ENCODE measurements around the gene ADORA2A.

ADORA2A gene

DNA sequence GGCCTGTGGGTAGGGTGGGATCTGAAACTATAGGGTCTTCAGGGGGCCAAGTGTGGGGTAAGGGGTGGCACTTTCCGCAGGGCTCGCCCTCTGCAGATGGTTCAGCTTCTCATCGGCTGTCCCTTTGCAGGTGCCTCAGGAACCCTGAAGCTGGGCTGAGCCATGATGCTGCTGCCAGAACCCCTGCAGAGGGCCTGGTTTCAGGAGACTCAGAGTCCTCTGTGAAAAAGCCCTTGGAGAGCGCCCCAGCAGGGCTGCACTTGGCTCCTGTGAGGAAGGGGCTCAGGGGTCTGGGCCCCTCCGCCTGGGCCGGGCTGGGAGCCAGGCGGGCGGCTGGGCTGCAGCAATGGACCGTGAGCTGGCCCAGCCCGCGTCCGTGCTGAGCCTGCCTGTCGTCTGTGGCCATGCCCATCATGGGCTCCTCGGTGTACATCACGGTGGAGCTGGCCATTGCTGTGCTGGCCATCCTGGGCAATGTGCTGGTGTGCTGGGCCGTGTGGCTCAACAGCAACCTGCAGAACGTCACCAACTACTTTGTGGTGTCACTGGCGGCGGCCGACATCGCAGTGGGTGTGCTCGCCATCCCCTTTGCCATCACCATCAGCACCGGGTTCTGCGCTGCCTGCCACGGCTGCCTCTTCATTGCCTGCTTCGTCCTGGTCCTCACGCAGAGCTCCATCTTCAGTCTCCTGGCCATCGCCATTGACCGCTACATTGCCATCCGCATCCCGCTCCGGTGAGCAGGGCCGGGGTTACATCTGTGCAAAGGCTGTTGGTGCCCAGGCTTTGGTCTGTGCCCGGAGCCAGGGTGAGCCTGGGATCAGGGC is 5.8 kb downstream of the ADORA2A start:
- no peak for DNase-seq (ENCODE audit: low read depth)

DNA sequence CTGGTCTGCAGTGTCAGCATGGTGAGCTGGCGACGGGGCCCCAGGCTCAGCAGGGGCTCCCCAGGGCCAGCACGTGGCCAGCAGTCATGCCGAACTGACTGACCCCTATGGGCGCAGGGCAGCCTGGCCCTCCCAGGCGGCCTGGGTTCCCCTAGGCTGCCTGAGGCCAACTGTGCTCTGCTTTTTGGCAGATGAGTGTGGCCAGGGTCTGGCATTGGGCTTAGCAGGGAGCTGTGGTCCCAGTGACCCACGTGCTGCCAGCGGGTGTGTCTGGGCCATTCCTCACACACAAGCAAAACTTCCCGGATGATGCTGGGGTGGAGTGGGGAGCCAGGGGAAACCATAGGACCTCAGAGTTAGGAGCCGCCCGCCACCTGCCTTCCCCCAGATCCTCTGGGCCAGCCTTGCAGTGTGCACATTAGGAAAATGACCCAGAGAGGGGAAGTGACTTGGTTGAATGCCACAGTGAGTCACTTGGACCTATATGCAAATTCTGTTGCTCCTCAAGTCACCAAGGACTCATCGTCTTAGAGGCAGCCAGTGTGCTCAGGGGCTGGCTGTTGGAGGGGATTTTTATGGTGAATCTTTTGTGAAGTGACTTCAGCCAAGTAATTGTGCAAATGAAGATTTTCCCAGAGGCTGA is 6.5 kb downstream of the ADORA2A start:
- no peak for DNase-seq (ENCODE audit: low read depth)

DNA sequence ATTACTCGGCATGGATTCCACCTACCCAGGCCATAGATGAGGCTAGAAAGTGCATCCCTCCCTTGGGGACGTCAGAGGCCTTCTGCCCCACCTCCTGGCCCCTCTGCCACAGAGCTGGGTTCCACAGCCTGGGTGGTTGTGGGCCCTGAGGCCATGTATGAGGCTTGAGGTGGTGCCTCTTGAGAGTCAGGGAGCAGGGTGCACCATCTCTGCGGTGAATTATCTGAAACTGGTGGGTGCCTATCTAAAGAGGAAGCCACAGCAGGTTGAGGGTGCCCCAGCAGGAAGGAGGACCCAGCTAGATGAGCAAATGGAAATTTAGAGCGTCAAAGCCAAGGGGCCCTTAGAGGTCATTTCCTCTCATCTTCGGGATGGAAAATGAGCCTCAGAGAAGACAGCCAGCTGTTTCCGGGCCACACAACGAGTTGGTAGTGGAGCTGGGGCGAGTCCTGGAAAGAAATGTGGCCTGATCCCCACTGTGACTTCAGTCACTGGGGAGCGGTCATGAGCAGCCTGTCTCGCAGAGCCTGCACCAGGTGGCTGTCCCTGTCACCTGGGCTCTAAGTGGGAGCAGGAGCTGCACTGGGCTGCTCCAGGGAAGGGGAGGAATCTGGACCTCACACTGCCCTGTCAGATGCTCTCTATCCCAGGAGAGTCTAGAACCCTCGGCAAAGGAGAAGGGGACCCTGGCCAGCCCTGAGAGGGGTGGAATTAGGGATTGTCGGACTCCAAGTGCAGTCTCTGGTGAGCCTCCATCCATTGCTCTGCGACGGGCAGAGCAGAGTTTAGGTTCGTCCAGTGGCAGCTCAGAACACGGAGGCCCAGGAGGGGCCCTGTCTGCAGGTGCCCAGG is 7.3 kb downstream of the ADORA2A start:
- no peak for DNase-seq (ENCODE audit: low read depth)

DNA sequence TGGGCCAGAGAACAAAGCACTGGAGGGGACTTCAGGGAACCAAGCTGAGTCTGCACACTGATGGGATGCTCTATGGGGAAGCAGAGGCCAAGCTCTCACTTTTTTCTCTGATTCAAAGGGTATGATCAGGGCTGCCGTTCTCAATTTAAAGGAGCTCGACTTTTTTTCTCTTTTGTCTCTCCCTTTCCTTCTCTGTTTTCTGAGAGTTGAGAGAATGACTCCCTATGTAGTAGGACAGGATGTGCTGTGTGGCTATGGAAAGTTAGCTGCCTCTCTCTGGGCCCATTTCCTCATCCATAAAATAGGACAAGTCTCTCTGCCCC is 7.9 kb downstream of the ADORA2A start:
- no peak for DNase-seq (ENCODE audit: low read depth)

DNA sequence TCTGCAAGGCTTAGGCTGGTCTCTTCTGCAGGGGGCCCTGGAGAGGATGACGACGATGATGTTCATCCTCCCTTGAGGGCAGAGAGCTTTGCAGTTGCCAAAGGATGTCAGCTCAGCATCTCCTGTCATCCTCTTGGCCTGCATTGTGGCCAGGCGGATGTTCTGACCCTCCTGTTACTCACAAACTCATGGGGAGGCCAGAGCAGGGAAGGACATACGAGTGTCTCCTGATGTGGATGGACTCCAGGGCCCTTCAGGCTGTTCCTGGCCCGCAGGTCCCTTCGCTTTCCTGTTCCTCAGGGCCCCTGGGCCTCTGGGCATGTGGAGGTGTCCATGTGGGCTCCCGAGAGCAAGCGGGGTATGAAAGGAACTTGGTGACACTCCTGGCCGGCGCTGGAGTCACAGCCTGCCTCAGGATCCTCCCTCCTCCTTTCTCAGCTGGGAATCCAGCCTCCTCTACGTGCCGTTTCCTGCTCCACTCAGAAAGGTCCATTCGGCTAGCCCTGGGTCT is 8.5 kb downstream of the ADORA2A start:
- no peak for DNase-seq (ENCODE audit: low read depth)

DNA sequence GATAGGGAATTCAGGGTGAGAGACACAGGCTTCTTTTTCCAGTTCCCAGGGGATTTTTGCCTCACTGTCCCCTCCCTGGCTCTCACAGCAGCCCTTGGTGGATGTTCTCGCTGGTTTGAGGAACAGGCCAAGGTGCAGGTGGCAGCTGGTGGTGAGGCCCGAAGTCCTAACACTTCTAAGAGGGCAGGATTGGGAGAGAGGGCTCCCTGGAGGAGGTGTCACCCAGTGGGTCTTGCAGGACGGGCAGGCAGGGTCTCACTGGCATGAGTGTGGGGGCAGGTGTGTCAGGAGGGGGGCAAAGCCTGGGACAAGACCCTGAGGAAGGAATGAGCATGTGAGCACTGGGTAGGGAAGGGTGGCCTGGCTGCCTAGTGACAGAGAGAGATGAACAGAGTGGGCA is 9.2 kb downstream of the ADORA2A start:
- DNase-seq (ENCODE audit: low read depth): no peak

DNA sequence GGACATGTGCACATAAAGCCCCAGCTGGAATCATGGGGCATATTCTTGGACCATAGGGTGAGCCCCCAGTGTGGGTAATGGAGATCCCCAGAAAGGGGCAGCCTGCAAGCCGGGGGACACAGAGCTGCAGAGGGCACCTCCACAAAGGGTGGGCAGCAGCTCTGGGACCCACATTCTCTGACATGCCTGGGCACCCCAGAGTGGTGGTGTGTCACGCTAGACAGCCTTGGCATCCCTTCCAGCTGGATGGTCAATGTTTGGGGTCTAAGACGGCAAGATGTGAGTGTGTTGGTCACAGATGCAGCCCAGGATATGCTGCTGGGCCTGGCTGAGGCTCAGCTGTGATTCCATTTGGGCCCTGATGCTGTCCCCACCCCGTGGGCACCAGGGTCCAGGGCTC is 9.7 kb downstream of the ADORA2A start:
- DNase-seq (ENCODE audit: low read depth): no peak

DNA sequence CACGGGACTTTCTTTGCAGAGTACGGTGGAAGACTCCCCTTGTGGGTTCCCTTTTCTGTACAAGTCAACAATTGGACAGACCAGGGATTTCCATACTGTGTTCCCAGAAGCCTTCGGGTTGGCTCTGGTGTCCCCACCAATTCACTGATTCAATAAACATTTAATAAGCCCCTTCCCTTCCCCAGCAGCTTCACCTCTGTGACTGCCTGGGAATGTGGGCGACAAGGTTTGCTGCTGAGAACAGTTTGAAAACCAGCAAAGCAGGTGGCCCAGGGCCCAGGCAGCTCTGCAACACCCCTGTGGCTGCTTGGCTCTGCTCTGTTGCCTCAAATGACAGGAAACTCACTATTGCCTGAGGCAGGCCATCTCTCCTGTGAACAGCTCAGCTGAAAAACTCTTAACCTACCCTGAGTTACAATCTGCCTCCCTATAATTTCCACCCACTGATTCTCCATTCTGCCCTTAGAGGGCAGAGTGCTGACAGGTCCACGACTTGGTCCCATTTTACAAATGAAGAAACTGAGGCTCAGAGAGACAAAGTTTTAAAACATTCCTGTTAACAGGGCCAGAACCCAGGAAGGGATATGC is 10.4 kb downstream of the ADORA2A start:
- DNase-seq (ENCODE audit: low read depth): no peak

DNA sequence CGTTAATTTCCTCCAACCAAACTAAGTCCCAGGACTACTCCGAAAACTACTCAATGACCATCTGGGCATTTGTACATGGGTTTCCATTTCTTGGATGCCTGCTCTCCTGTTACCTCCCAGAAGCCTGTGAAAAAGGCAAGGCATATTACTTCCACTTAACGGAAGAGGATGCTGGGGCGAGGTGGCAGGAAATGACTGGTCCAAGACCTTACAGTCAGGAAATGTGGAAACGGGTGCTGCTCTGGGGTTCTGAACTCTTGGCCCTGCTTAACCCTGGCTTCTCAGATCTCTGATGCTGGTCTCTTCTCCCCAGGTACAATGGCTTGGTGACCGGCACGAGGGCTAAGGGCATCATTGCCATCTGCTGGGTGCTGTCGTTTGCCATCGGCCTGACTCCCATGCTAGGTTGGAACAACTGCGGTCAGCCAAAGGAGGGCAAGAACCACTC is 12.9 kb downstream of the ADORA2A start:
- DNase-seq (ENCODE audit: low read depth): no peak

DNA sequence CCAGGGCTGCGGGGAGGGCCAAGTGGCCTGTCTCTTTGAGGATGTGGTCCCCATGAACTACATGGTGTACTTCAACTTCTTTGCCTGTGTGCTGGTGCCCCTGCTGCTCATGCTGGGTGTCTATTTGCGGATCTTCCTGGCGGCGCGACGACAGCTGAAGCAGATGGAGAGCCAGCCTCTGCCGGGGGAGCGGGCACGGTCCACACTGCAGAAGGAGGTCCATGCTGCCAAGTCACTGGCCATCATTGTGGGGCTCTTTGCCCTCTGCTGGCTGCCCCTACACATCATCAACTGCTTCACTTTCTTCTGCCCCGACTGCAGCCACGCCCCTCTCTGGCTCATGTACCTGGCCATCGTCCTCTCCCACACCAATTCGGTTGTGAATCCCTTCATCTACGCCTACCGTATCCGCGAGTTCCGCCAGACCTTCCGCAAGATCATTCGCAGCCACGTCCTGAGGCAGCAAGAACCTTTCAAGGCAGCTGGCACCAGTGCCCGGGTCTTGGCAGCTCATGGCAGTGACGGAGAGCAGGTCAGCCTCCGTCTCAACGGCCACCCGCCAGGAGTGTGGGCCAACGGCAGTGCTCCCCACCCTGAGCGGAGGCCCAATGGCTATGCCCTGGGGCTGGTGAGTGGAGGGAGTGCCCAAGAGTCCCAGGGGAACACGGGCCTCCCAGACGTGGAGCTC is 13.5 kb downstream of the ADORA2A start:
- DNase-seq (ENCODE audit: low read depth): no peak

DNA sequence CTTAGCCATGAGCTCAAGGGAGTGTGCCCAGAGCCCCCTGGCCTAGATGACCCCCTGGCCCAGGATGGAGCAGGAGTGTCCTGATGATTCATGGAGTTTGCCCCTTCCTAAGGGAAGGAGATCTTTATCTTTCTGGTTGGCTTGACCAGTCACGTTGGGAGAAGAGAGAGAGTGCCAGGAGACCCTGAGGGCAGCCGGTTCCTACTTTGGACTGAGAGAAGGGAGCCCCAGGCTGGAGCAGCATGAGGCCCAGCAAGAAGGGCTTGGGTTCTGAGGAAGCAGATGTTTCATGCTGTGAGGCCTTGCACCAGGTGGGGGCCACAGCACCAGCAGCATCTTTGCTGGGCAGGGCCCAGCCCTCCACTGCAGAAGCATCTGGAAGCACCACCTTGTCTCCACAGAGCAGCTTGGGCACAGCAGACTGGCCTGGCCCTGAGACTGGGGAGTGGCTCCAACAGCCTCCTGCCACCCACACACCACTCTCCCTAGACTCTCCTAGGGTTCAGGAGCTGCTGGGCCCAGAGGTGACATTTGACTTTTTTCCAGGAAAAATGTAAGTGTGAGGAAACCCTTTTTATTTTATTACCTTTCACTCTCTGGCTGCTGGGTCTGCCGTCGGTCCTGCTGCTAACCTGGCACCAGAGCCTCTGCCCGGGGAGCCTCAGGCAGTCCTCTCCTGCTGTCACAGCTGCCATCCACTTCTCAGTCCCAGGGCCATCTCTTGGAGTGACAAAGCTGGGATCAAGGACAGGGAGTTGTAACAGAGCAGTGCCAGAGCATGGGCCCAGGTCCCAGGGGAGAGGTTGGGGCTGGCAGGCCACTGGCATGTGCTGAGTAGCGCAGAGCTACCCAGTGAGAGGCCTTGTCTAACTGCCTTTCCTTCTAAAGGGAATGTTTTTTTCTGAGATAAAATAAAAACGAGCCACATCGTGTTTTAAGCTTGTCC is 14.3 kb downstream of the ADORA2A start:
- DNase-seq (ENCODE audit: low read depth): no peak

DNA sequence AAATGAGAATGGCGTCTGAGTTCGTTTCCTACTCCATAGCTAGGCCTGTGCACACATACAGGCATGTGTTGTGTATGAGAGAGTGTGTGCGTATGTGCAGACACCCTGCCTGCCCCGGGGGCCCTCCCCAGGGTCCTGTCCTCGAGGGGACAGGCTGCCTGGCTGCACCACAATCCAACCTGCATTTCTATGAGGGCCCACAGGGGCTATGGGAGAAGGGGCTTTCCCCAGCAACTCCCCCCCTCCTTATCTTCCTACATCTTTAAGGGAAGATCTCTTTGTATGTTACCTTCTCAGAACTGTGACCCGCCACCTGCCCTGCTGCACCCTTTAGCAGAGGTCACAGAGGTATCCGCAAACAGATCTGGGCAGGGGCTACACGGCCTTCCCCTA is 14.9 kb downstream of the ADORA2A start:
- DNase-seq (ENCODE audit: low read depth): no peak

DNA sequence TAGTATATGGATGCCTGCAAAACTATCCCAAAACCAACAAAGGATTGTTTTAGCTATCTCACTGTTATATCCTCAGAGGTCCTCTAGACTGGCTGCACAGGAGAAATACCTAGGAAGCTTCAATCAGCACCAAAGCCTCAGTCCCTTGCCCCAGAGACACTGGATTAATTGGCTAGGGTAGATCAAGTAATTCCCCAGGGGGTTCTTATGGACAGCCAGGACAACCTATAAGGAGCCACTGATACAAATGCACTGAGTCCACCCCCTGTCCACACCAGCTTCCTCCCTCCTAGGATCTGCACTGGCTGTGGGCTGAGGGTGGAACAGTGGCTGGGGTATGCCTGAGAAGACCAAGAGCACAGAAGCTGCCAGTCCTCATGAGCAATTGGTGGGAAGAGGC is 16.3 kb downstream of the ADORA2A start:
- no peak for DNase-seq (ENCODE audit: low read depth)

DNA sequence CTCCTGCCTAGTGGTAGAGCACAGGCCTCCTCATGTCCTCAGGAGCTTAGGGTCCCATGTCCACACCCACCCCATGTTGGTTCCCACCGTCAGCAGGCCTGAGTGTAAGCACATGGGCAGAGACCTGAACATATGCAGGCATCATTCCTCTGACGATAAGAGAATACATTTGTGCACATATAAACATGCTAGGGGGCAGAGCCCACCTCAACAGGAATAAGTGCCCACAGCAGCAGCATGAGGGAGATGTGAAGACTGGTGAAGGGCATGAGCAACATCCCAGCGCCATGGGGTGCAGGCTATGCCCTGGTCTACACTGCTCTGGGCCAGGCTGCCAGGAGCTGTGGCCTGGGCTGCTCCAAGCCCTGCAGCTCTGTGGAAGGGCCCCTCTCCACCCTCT is 16.9 kb downstream of the ADORA2A start:
- DNase-seq (ENCODE audit: low read depth): no peak

DNA sequence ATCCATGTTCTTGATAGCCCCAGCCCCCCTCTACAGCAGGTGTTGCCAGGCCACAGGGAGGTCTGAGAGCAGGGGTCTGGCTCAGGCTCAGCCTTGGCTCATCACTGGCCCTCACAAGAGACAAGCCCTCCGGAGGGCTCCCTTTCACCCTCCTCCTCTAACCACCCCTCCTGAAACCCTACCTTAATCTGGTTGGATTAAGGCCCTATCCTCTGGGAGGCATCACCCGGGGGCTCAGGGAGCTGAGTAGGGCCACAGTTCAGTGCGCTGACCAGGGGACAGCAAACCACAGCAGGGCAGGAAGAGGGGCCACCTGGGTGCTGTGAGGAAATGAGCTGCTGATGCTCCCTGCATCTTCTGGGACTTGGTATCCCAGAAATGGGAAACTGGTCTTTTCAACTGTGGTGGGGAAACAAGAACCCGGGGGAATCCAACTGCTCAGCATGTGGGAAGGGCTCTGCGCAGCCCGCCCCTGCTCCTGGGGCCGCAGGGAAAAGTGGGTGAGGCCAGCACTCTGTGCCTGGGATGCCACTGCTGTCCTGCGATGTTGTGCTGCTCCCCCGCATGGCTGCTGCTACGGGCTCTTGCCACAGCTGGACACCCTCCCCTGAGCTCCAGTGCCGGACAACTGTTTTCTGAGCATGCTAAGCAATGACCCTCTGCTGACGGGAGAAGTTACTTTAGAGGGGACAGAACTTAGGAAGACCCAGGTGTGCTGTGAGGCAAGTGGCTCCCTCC is 17.5 kb downstream of the ADORA2A start:
- DNase-seq (ENCODE audit: low read depth): no peak

DNA sequence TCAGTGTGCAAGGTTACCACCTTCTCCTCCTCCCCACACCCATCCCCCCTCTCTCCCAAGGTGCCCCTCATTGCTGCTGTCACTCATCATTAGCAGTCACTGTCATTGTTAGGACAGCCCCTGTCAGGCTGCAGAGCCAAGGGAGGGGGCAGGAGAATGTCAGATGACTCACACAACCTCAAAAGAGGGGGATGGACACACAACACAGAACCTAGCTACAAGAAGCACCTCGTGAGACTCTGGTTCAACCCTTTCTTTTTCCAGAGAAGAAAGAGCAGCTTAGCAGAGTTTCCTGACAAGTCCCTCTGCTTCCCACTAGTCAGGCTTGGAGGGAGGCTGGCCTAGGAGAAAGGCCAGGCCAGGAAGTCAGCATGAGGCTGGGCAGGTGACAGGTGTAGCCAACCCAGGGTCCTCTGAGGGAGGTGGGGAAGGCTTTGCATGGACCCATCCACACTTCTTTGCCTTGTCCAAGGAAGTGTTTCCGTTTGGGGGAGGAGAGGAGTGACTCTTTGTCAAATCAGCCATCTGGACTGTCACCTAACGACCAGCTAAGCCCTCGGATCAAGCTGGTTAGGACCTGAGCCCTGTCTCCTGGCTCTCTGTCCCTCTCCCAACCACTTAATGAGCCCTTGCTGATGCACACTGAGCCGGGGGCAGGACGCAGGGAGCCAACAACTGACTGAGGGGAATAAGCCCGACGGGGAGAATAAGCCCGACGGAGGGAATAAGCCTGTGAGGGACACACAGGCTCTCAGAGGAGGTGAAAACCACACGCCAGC is 18.3 kb downstream of the ADORA2A start:
- DNase-seq (ENCODE audit: low read depth): no peak

DNA sequence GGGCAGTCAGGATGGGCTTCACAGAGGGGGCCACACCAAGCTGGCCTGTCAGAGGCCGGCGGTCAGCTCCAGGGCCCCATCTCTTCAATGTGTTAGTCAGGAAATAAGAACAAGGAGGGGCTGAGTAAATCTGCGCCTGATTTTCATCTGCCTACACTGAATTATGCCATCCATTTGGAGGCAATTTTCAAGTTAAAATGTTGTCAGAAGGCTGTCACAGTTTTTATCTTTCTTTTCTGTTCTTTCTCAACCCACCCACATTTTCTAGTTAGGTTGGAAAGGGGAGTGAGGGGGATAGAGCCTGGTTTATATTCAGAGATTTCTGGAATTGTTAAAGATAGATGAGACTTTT is 18.8 kb downstream of the ADORA2A start:
- no peak for DNase-seq (ENCODE audit: low read depth)

DNA sequence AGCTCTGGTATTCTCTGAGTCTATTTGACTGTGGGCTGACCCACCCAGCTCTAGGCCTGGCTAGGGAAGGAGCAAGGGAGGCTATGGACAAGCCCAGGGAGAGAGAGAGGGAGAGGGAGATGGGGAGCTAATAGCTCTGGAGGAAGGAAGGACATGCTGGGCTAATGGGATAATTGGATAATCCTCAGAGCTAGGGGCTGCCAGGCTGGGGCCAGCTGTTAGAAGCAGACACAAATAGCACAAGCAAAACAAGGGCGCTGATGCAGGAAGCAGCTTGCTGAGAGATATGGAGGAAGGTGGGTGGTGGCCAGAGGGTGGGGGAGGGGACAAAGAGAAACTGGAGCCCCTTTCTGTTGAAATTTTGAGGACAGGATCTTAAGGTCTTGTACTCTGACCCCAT is 23.2 kb downstream of the ADORA2A start:
- DNase-seq (ENCODE audit: low read depth): no peak

DNA sequence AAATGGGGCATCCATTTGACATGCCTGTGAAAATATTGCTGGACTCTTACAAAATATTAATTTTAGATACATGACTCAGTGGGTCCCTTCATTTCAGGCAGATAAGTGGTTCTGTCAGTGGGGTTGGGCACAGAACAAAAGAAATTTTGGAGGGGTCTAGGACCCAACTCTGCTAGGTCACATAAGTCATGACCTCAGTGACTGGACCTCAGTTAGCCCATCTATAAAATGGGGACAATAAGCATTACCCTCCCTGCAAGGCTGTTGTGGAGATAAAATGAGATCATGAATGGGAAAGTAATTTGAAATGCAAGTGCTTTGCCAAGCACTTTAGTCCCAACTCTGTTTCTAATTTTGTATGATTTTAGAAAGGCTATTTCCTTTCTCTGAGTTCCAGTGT is 23.8 kb downstream of the ADORA2A start:
- DNase-seq (ENCODE audit: low read depth): no peak
